Hepatocyte (in vitro differentiated cells): Measurements from ENCODE around the gene CPNE2. TPM values are rescaled to one million over a fixed set of nuclear protein-coding genes. Genes with fewer than 3 reads are reported as not detected.
"Not testable (repeated sequence)": the region's sequence is repeated elsewhere in the genome, so short reads cannot be mapped to it uniquely, and the experiment has no call there.

Experiments
- DNase-seq: peaks from one replicate; pipeline ENCODE4 v3.0.0-alpha.2; 2016; ENCODE audit warnings: low spot score
- H2AFZ ChIP-seq: fragments of 200-600 bp; sonication (generic); 2 replicates; pipeline ENCODE4 v1.6.0; 2016; ENCODE audit warnings: antibody characterized with exemption, mild to moderate bottlenecking
- H3K27ac ChIP-seq: fragments of 200-600 bp; sonication (generic); 2 replicates; pipeline ENCODE4 v1.5.1; 2016; ENCODE audit warnings: mild to moderate bottlenecking
- H3K27me3 ChIP-seq: fragments of 200-600 bp; sonication (generic); 2 replicates; pipeline ENCODE4 v1.6.1; 2016
- H3K36me3 ChIP-seq: fragments of 200-600 bp; sonication (generic); replicated peaks from 2 replicates; pipeline ENCODE4 v1.5.1; 2016; ENCODE audit warnings: low read depth; ENCODE audit not compliant: insufficient read depth
- H3K4me1 ChIP-seq: fragments of 200-600 bp; sonication (generic); 2 replicates; pipeline ENCODE4 v1.5.1; 2016; ENCODE audit warnings: mild to moderate bottlenecking, moderate library complexity; ENCODE audit not compliant: insufficient read depth
- H3K4me2 ChIP-seq: fragments of 200-600 bp; sonication (generic); 2 replicates; pipeline ENCODE4 v1.6.0; 2016
- H3K4me3 ChIP-seq: fragments of 200-600 bp; sonication (generic); 2 replicates; pipeline ENCODE4 v1.5.1; 2016; ENCODE audit warnings: mild to moderate bottlenecking
- H3K79me2 ChIP-seq: fragments of 200-600 bp; sonication (generic); 2 replicates; pipeline ENCODE4 v1.6.0; 2017; ENCODE audit warnings: mild to moderate bottlenecking
- H3K9me2 ChIP-seq: fragments of 200-600 bp; sonication (generic); replicated peaks from 2 replicates; pipeline ENCODE4 v1.6.0; 2017; ENCODE audit warnings: mild to moderate bottlenecking; ENCODE audit not compliant: insufficient read depth
- H3K9me3 ChIP-seq: fragments of 200-600 bp; sonication (generic); 2 replicates; pipeline ENCODE4 v1.5.1; 2016; ENCODE audit warnings: low read depth, mild to moderate bottlenecking
- H4K20me1 ChIP-seq: fragments of 200-600 bp; sonication (generic); 2 replicates; pipeline ENCODE4 v1.6.0; 2016; ENCODE audit warnings: mild to moderate bottlenecking; ENCODE audit not compliant: insufficient read depth, poor library complexity, severe bottlenecking
- CTCF ChIP-seq: fragments of 200-600 bp; sonication (generic); IDR thresholded peaks from 2 replicates; pipeline ENCODE4 v1.5.1; 2016; ENCODE audit warnings: antibody characterized with exemption, mild to moderate bottlenecking; ENCODE audit not compliant: poor library complexity
- EZH2 ChIP-seq: fragments of 200-600 bp; sonication (generic); IDR thresholded peaks from 2 replicates; pipeline ENCODE4 v1.6.1; 2016; ENCODE audit warnings: antibody characterized with exemption, mild to moderate bottlenecking, borderline replicate concordance
- EZH2phosphoT487 ChIP-seq: fragments of 200-600 bp; sonication (generic); IDR thresholded peaks from one replicate; pipeline ENCODE4 v1.6.1; 2018; ENCODE audit warnings: antibody characterized with exemption, mild to moderate bottlenecking, low read depth, moderate library complexity; ENCODE audit not compliant: unreplicated experiment, severe bottlenecking
- WGBS: methylation state at CpG from one replicate; pipeline ENCODE4 v1.1.6; 2016; ENCODE audit warnings: low lambda C conversion rate; ENCODE audit errors: missing lambda C conversion rate; 5-methylcytosine and 5-hydroxymethylcytosine counted together
- polyA plus RNA-seq: library from polyadenylated mRNA; unstranded; fragments of >200 nt; fragmentation: Nextera tagmentation; extraction: Ambion mirVana; gene quantifications from 2 replicates; pipeline ENCODE4 v1.2.1, GENCODE V29; 2016
- total RNA-seq: library from RNA; depleted of rRNA; stranded (reverse); fragments of >200 nt; gene quantifications from 2 replicates; pipeline ENCODE4 v1.2.3, GENCODE V29; 2014

CPNE2 gene
- total and polyA plus RNA-seq, 2 experiments from 2014 or later: 15.6 to 22.3 TPM

- no peak overlapping the region for H2AFZ ChIP-seq
- H3K27me3 ChIP-seq: no peaks in the 10 kb centered on the region
- no peaks in the 10 kb centered on the region for H4K20me1 ChIP-seq
- H3K36me3 ChIP-seq: no peaks in the 10 kb centered on the region
- TF ChIP-seq EZH2phosphoT487 (no peak), EZH2 (no peak), CTCF (no peak)
- H3K79me2 ChIP-seq: no peaks in the 10 kb centered on the region
- no peaks in the 10 kb centered on the region for H3K4me1 ChIP-seq
- no peaks in the 10 kb centered on the region for H3K9me3 ChIP-seq
- DNase-seq: no peak
- no peak overlapping the region for H3K27ac ChIP-seq
- 83% methylated on average over 8 of the region's 8 CpGs for WGBS
- no peaks in the 10 kb centered on the region for H3K9me2 ChIP-seq
- no peak overlapping the region for H3K4me2 ChIP-seq
- no peak overlapping the region for H3K4me3 ChIP-seq
These were observed 22.6 kb upstream of the CPNE2 start for GRCh38 chr16:57069635-57070370.

GRCh38 chr16:57070424-57070823, 22.0 kb upstream of the CPNE2 start:
- 100% methylated on average over 2 of the region's 2 CpGs for WGBS

GRCh38 chr16:57071081-57071732, 21.2 kb upstream of the CPNE2 start:
- H3K9me2 ChIP-seq, H3K4me1 ChIP-seq, H3K36me3 ChIP-seq, H2AFZ ChIP-seq, H3K4me3 ChIP-seq, DNase-seq, H3K9me3 ChIP-seq, H3K27me3 ChIP-seq, H3K79me2 ChIP-seq, H3K27ac ChIP-seq, H3K4me2 ChIP-seq, H4K20me1 ChIP-seq: not testable (repeated sequence)
- WGBS: 100% methylated on average over 1 of the region's 4 CpGs

More at GRCh38 chr16:57070424-57070823, 22.0 kb upstream of the CPNE2 start:
- no peaks in the 10 kb centered on the region for H3K27me3 ChIP-seq
- no peak overlapping the region for H3K4me3 ChIP-seq
- H3K9me2 ChIP-seq: no peaks in the 10 kb centered on the region
- no peaks in the 10 kb centered on the region for H3K36me3 ChIP-seq
- no peak for DNase-seq
- no peak overlapping the region for H3K27ac ChIP-seq
- H4K20me1 ChIP-seq: no peaks in the 10 kb centered on the region
- H2AFZ ChIP-seq: no peak overlapping the region
- TF ChIP-seq CTCF (no peak), EZH2phosphoT487 (no peak), EZH2 (no peak)
- H3K79me2 ChIP-seq: no peaks in the 10 kb centered on the region
- H3K9me3 ChIP-seq: no peaks in the 10 kb centered on the region
- no peaks in the 10 kb centered on the region for H3K4me1 ChIP-seq
- no peak overlapping the region for H3K4me2 ChIP-seq

- no peak overlapping the region for H3K27ac ChIP-seq
- H3K79me2 ChIP-seq: no peaks in the 10 kb centered on the region
- TF ChIP-seq EZH2phosphoT487: no peak
- no peak for TF ChIP-seq CTCF
- no peak for TF ChIP-seq EZH2
- H3K9me3 ChIP-seq: no peaks in the 10 kb centered on the region
- no peaks in the 10 kb centered on the region for H3K36me3 ChIP-seq
- no peaks in the 10 kb centered on the region for H4K20me1 ChIP-seq
- 88% methylated on average over 3 of the region's 3 CpGs for WGBS
- H3K9me2 ChIP-seq: no peaks in the 10 kb centered on the region
- no peak overlapping the region for H2AFZ ChIP-seq
- H3K4me2 ChIP-seq: no peak overlapping the region
- DNase-seq: no peak
- H3K27me3 ChIP-seq: no peaks in the 10 kb centered on the region
- H3K4me1 ChIP-seq: no peaks in the 10 kb centered on the region
- H3K4me3 ChIP-seq: no peak overlapping the region
These were observed 20.4 kb upstream of the CPNE2 start for GRCh38 chr16:57071831-57072582.
